Measurements from ENCODE around the gene BAG5. TPM values are rescaled to one million over a fixed set of nuclear protein-coding genes. Genes with fewer than 3 reads are reported as not detected.

BAG5 gene
- total RNA-seq, 1 donor = 30.8 TPM

- Histone ChIP-seq H4K20me1 (ENCODE audit: insufficient read depth, low read length) (peaks cover 23% of the 10 kb centered on the region), H3K4me1 (ENCODE audit: insufficient read depth, low read length) (peaks cover 25% of the 10 kb centered on the region), H3K4me2 (ENCODE audit: insufficient read depth, low read length) (peak within 1 kb of the TSS; percentile 87), H3K4me3 (ENCODE audit: insufficient read depth, low read length) (peak within 1 kb of the TSS; percentile 92), H3K79me2 (ENCODE audit: insufficient read depth, low read length) (peaks cover 40% of the 10 kb centered on the region), H2AFZ (ENCODE audit: low read length) (peak within 1 kb of the TSS; percentile 70), H3K36me3 (ENCODE audit: insufficient read depth, low read length) (peaks cover 4% of the 10 kb centered on the region), H3K27ac (ENCODE audit: low read depth, low read length) (peak within 1 kb of the TSS; percentile 82), H3K27me3 (ENCODE audit: insufficient read depth, low read length) (peaks cover 8% of the 10 kb centered on the region), H3K9me3 (ENCODE audit: low read depth, low read length) (no peaks in the 10 kb centered on the region)
- peak; percentile 100 for DNase-seq (ENCODE audit: insufficient read length, low spot score, missing footprints)
- no peak for TF ChIP-seq CTCF (IDR thresholded peaks at IDR 0.05; ENCODE audit: extremely low read depth, low read depth, low read length)
Observed at GRCh38 chr14:103528587-103529382, 33.7 kb downstream of the BAG5 start, which contains the start of gene TRMT61A. Gene TRMT61A, plus strand, starts transcription at chr14:103529196. Its CDS starts 783 bp downstream, at chr14:103529979.

- H3K36me3 ChIP-seq (ENCODE audit: insufficient read depth, low read length) = peaks cover 4% of the 10 kb centered on the region
- H3K27me3 ChIP-seq (ENCODE audit: insufficient read depth, low read length) = peaks cover 14% of the 10 kb centered on the region
- peak overlapping the region; percentile 87 for H3K4me2 ChIP-seq (ENCODE audit: insufficient read depth, low read length)
- peak overlapping the region; percentile 70 for H2AFZ ChIP-seq (ENCODE audit: low read length)
- H4K20me1 ChIP-seq (ENCODE audit: insufficient read depth, low read length) = peaks cover 23% of the 10 kb centered on the region
- no peak for TF ChIP-seq CTCF (IDR thresholded peaks at IDR 0.05; ENCODE audit: extremely low read depth, low read depth, low read length)
- peak overlapping the region; percentile 92 for H3K4me3 ChIP-seq (ENCODE audit: insufficient read depth, low read length)
- no peaks in the 10 kb centered on the region for H3K9me3 ChIP-seq (ENCODE audit: low read depth, low read length)
- DNase-seq (ENCODE audit: insufficient read length, low spot score, missing footprints) = peak; percentile 95
- H3K4me1 ChIP-seq (ENCODE audit: insufficient read depth, low read length) = peaks cover 25% of the 10 kb centered on the region
- H3K27ac ChIP-seq (ENCODE audit: low read depth, low read length) = peak overlapping the region; percentile 82
- peaks cover 40% of the 10 kb centered on the region for H3K79me2 ChIP-seq (ENCODE audit: insufficient read depth, low read length)
Observed at GRCh38 chr14:103528146-103528586, 34.3 kb downstream of the BAG5 start.

- Histone ChIP-seq H3K4me2 (ENCODE audit: insufficient read depth, low read length) (peak overlapping the region; percentile 87), H3K27ac (ENCODE audit: low read depth, low read length) (peak overlapping the region; percentile 82)
Observed at GRCh38 chr14:103527408-103528145, 34.9 kb downstream of the BAG5 start.

More at GRCh38 chr14:103527408-103528145, 34.9 kb downstream of the BAG5 start:
- peak; percentile 99 for DNase-seq (ENCODE audit: insufficient read length, low spot score, missing footprints)
- TF ChIP-seq CTCF (IDR thresholded peaks at IDR 0.05; ENCODE audit: extremely low read depth, low read depth, low read length) = no peak
- Histone ChIP-seq H3K79me2 (ENCODE audit: insufficient read depth, low read length) (peaks cover 39% of the 10 kb centered on the region), H2AFZ (ENCODE audit: low read length) (peak overlapping the region; percentile 10), H3K4me3 (ENCODE audit: insufficient read depth, low read length) (peak overlapping the region; percentile 92), H3K9me3 (ENCODE audit: low read depth, low read length) (no peaks in the 10 kb centered on the region), H3K4me1 (ENCODE audit: insufficient read depth, low read length) (peaks cover 25% of the 10 kb centered on the region), H3K36me3 (ENCODE audit: insufficient read depth, low read length) (peaks cover 4% of the 10 kb centered on the region), H3K27me3 (ENCODE audit: insufficient read depth, low read length) (peaks cover 20% of the 10 kb centered on the region), H4K20me1 (ENCODE audit: insufficient read depth, low read length) (peaks cover 23% of the 10 kb centered on the region)

All from osteoblast (primary cell).